AG08395 (cell line): ENCODE results near the gene P2RY6.

Experiments used
- DNase-seq: peaks from one replicate; pipeline ENCODE4 v3.0.0; 2012; ENCODE audit warnings: mixed read lengths, low spot score

The P2RY6 gene

GRCh38 chr11:73296501-73297230 is 24.5 kb downstream of the P2RY6 start:
- no peak for DNase-seq

DNA sequence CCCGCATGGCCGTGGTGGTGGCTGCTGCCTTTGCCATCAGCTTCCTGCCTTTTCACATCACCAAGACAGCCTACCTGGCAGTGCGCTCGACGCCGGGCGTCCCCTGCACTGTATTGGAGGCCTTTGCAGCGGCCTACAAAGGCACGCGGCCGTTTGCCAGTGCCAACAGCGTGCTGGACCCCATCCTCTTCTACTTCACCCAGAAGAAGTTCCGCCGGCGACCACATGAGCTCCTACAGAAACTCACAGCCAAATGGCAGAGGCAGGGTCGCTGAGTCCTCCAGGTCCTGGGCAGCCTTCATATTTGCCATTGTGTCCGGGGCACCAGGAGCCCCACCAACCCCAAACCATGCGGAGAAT is 25.1 kb downstream of the P2RY6 start:
- no peak for DNase-seq

GRCh38 chr11:73297702-73298101 is 25.6 kb downstream of the P2RY6 start:
- no peak for DNase-seq

- no peak for DNase-seq
Measured at GRCh38 chr11:73298233-73298632, 26.1 kb downstream of the P2RY6 start.

- no peak for DNase-seq
Measured at GRCh38 chr11:73299751-73300150, 27.6 kb downstream of the P2RY6 start.

DNA sequence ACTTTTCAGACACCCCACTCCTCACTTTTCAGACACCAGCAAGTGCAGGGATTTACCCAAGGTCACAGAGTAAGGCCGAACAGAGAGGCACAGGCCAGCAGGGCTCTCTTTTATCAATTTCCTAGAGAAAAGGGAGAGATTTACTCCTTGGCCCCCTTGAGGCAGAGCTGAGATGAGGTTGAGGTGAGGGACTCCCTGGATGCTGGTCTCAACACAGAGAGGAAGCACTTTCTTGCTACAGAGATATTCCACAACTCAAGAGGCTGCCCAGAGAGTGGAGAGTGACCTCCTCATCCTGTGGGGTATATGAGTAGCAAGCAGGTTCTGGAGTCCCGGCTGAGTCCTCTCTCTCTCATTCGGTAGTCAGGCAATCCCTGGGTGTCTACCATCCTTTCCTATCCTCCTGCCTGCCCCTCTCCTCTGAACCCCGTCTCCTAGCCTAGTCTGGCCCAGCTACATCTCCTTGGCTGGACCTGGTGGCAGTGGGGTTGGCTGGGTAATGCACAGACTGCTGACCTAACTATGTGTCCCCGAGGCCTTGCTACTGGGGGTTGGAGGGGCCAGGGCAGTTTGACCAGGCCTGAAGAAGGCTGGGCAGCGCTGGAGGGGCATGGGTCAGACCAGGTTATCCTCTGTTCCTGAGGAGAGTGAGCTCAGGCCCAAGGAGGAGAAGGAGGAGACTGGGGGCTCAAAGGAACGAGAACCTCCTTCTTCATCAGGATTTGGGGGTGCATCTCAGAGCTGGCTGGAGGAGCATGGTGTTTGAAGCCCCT is 34.1 kb downstream of the P2RY6 start:
- no peak for DNase-seq

GRCh38 chr11:73306977-73307322 is 34.8 kb downstream of the P2RY6 start:
- DNase-seq, result no peak

DNA sequence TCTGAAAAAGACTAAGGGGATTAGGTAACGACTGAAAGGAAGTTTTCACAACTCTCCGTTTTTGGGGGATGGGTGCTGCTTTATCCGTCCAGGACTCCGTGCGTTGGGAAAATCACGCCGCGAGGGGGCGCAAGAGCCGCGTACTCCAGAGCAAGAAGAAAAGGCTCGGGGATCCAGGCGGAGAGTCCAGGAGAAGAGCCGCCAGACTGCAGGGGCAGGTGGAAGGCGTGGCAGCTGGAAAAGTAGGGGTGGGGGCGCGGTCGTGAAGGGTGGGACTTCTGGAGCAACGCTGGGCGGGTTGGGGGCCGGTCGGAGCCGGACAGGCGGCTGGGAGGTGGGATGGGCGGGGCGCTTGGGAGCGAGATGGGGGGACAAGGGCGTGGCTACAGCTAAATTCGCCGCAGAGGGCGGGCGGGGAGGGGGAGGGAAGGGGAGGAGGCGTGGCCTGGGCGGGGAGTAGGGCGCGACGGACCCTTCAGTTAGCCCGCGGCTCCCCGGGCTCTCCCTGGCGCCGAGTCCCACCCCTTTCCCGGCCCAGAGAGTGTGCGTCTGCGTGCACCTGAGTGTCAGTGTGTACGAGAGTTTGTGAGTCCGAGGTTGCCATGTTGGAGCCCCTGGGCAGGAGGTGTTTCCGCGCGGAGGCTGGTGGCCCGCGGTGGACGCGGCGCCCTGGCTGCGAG is 35.3 kb downstream of the P2RY6 start:
- peak; percentile 97 for DNase-seq

GRCh38 chr11:73308003-73308960 is 36.1 kb downstream of the P2RY6 start, which contains the start of gene ARHGEF17:
TSS of gene ARHGEF17 (plus strand) at chr11:73308276. CDS start at chr11:73308639, 363 bp downstream.
- DNase-seq, result peak; percentile 80

- peak; percentile 95 for DNase-seq
Measured at GRCh38 chr11:73308961-73309919, 37.1 kb downstream of the P2RY6 start.

GRCh38 chr11:73310076-73310475 is 37.9 kb downstream of the P2RY6 start:
- no peak for DNase-seq

DNA sequence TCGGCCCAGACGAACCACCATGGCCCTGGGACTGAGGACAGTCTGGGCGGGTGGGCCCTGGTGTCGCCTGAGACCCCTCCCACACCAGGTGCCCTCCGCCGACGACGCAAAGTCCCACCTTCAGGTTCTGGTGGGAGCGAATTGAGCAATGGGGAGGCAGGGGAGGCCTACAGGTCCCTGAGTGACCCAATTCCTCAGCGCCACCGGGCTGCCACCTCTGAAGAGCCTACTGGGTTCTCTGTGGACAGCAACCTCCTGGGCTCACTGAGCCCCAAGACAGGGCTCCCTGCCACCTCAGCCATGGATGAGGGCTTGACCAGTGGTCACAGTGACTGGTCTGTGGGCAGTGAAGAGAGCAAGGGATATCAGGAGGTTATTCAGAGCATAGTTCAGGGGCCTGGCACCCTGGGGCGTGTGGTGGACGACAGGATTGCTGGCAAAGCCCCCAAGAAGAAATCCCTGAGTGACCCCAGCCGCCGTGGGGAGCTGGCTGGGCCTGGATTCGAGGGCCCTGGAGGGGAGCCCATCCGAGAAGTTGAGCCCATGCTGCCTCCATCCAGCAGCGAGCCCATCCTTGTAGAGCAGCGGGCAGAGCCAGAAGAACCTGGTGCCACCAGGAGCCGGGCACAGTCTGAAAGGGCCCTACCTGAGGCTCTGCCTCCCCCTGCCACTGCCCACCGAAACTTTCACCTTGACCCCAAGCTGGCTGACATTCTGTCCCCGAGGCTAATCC is 38.7 kb downstream of the P2RY6 start:
- DNase-seq, result no peak

GRCh38 chr11:73311394-73311869 is 39.3 kb downstream of the P2RY6 start:
- no peak for DNase-seq

GRCh38 chr11:73312036-73312435 is 39.9 kb downstream of the P2RY6 start:
- DNase-seq, result no peak

- peak; percentile 62 for DNase-seq
Measured at GRCh38 chr11:73312851-73313327, 40.8 kb downstream of the P2RY6 start.

DNA sequence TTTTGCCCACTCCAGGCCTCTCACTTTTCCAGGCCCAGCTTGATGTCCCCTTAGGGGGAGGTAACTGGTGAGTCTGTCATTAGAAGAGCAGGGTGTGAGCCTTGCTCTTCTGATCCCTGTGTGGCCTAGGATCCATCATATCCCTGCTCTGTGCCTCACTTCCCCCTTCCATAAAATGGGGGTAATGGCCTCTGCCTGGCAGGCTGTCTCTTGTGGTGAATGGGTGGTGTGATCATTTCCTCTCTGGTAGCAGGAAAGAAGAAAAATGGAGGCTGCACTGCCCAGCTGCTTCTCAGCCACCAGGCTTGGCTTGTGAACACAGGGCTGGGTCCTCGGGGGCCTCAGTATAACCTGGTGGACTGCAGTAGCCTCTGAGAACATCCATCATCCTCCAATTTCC is 41.5 kb downstream of the P2RY6 start:
- no peak for DNase-seq

GRCh38 chr11:73314117-73314961 is 42.2 kb downstream of the P2RY6 start:
- DNase-seq, result peak; percentile 43

- peak; percentile 35 for DNase-seq
Measured at GRCh38 chr11:73315293-73316020, 43.3 kb downstream of the P2RY6 start.
